ENCODE results near the gene SRD5A1. TPM values are rescaled to one million over a fixed set of nuclear protein-coding genes. Genes with fewer than 3 reads are reported as not detected.

SRD5A1 gene
- total RNA-seq, 1 experiment from 2014 or later, result 52.3 TPM

DNA sequence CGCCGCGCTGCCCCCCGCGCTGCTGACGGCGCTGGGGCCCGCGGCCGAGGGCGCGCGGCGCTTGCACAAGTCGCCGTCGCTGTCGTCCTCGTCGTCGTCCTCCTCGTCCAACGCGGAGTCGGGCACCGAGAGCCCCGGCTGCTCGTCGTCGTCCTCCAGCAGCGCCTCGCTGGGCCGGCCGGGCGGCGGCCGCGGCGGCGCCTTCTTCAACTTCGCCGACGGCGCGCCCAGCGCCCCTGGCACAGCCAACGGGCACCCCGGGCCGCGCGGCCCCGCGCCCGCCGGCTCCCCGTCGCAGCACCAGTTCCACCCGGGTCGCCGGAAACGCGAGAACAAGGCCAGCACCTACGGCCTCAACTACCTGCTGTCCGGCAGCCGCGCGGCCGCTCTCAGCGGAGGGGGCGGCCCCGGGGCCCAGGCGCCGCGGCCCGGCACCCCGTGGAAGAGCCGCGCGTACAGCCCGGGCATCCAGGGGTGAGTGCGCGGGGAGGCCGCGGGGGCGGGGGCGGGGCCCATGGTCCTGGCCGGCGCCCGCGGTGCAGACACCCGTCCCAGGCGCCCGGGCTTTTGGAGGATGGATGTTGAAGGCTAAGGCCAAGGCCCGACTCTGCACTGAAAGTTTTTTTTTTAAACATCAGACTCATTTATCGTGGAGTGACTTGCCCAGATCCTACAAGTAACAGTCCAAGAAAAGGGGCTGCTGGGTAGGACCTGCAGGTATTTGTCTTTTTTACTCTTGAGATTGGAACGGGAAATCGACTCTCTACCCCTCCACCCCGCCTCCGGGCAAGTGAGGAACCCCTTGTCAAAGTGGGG lies 81.2 kb downstream of the SRD5A1 start:
- no TSS peak for BruUV-seq (replicated peaks)
- H3K9me2 ChIP-seq (ENCODE audit: insufficient read depth), result no peaks in the 10 kb centered on the region
- POLR2A ChIA-PET (ENCODE audit: unreplicated experiment), result no interaction called here
- peaks cover 32% of the 10 kb centered on the region for H3K4me1 ChIP-seq (replicated peaks; ENCODE audit: insufficient read depth)
- H3K27ac ChIP-seq, result no peak overlapping the region
- H2AFZ ChIP-seq, result peak overlapping the region; percentile 52
- CTCF ChIA-PET, result no interaction called here
- peaks cover 19% of the 10 kb centered on the region for H3F3A ChIP-seq (ENCODE audit: insufficient read depth, low read depth)
- H3K4me3 ChIP-seq, result peak overlapping the region; percentile 84
- intact Hi-C loops (cut with micrococcal nuclease; ENCODE audit: unreplicated experiment), result no loop called here
- H3K4me2 ChIP-seq, result peak overlapping the region; percentile 95
- peaks cover 51% of the 10 kb centered on the region for H3K79me2 ChIP-seq (ENCODE audit: low read depth)
- no peaks in the 10 kb centered on the region for H3K27me3 ChIP-seq (ENCODE audit: insufficient read depth, low read depth)
- no peaks in the 10 kb centered on the region for H3K9me3 ChIP-seq (ENCODE audit: insufficient read depth, low read depth)
- H3K36me3 ChIP-seq (ENCODE audit: low read depth), result 0 out of 2 replicates have a peak, but pooled peaks cover 6% of the 10 kb centered on the region
- DNase-seq, result peak in 1 of 2 experiments; percentile 52
- TF ChIP-seq, protein P1, sequence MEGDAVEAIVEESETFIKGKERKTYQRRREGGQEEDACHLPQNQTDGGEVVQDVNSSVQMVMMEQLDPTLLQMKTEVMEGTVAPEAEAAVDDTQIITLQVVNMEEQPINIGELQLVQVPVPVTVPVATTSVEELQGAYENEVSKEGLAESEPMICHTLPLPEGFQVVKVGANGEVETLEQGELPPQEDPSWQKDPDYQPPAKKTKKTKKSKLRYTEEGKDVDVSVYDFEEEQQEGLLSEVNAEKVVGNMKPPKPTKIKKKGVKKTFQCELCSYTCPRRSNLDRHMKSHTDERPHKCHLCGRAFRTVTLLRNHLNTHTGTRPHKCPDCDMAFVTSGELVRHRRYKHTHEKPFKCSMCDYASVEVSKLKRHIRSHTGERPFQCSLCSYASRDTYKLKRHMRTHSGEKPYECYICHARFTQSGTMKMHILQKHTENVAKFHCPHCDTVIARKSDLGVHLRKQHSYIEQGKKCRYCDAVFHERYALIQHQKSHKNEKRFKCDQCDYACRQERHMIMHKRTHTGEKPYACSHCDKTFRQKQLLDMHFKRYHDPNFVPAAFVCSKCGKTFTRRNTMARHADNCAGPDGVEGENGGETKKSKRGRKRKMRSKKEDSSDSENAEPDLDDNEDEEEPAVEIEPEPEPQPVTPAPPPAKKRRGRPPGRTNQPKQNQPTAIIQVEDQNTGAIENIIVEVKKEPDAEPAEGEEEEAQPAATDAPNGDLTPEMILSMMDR (conservative IDR thresholded peaks at IDR 0.05), result no peak
- TF ChIP-seq EZH2 (IDR thresholded peaks at IDR 0.05; ENCODE audit: low read depth), result no peak
- peaks cover 48% of the 10 kb centered on the region for H4K20me1 ChIP-seq (ENCODE audit: insufficient read depth)

DNA sequence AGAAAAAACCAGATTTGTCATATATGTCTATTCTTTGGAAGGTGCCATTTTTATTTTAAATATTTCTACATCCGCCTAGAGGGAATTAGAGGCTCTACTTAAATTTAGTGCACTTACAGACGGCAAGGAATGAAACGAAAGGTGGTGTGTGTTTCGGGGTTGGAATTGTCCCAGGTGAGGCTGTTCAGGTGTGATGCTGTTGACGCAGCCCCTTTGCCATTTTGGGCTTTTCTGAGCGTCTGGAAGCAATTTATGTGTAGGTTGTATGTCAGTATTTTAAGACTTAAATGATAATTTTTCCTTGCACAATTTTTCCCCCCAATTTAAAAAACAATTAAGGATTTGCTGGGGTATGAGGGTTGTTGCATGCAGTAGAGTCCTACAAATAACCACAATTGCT lies 82.0 kb downstream of the SRD5A1 start:
- Histone ChIP-seq H4K20me1 (ENCODE audit: insufficient read depth) (peaks cover 57% of the 10 kb centered on the region), H3K79me2 (ENCODE audit: low read depth) (peaks cover 59% of the 10 kb centered on the region), H3K27me3 (ENCODE audit: insufficient read depth, low read depth) (no peaks in the 10 kb centered on the region), H3K36me3 (ENCODE audit: low read depth) (0 out of 2 replicates have a peak, but pooled peaks cover 6% of the 10 kb centered on the region), H3K27ac (no peak overlapping the region), H3K4me1 (replicated peaks; ENCODE audit: insufficient read depth) (peaks cover 32% of the 10 kb centered on the region), H3K9me3 (ENCODE audit: insufficient read depth, low read depth) (no peaks in the 10 kb centered on the region), H3K9me2 (ENCODE audit: insufficient read depth) (no peaks in the 10 kb centered on the region), H3K4me2 (peak overlapping the region; percentile 95), H3K4me3 (peak overlapping the region; percentile 84), H3F3A (ENCODE audit: insufficient read depth, low read depth) (peaks cover 19% of the 10 kb centered on the region), H2AFZ (peak overlapping the region; percentile 52; the same call in 1 of the 2 replicates)
- POLR2A ChIA-PET (ENCODE audit: unreplicated experiment), result no interaction called here
- TF ChIP-seq EZH2 (IDR thresholded peaks at IDR 0.05; ENCODE audit: low read depth), result no peak
- TF ChIP-seq, protein P1 (conservative IDR thresholded peaks at IDR 0.05), result no peak
- intact Hi-C loops (cut with micrococcal nuclease; ENCODE audit: unreplicated experiment), result no loop called here
- DNase-seq, result no peak
- CTCF ChIA-PET, result no interaction called here
- BruUV-seq (replicated peaks), result no TSS peak

DNA sequence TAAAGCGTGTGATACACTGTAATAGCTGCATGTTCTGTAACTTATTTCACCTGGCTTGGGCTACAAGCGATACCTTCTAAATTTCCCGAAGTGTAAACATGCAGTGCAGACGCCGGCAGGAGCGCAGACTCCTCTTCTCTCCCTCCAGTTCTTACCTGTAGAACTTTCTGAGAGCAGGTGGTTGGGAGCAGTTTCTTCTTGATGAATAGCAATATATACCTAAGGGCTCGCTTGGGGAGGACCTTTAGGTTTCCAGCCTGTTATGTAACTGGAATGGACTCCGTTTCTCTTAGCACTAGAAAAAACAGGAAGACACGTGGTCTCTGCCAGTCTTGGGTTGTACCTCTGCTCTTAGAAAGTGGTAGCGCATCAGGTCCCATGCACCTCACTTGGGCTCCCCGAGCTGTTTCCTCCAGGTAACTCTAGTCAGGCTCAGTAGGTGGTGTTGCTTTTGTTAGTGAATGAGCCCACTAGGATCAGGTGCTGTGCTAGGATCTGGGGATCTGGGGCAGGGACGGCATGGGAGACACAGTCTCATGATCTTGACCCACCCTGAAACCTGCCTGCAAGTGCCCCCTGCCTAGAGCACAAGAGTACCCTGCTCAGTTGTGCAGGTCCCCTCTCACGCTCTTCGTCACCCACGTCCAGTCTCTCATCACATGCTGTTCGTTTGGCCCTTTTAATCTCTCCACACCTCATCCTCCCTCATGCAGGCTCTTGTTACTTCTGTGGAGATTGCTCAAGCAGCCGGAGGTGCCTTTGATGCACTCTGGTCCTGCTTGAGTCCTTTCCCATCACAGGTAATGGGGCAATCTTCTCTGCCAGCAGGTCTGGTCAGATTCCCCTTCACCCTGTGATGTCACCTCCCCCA lies 82.8 kb downstream of the SRD5A1 start:
- Histone ChIP-seq H4K20me1 (ENCODE audit: insufficient read depth) (peaks cover 62% of the 10 kb centered on the region), H2AFZ (no peak overlapping the region), H3K27ac (no peak overlapping the region)

More for the DNA sequence above, 82.8 kb downstream of the SRD5A1 start:
- Histone ChIP-seq H3K27me3 (ENCODE audit: insufficient read depth, low read depth) (no peaks in the 10 kb centered on the region), H3K4me3 (peak overlapping the region; percentile 84), H3F3A (ENCODE audit: insufficient read depth, low read depth) (peaks cover 16% of the 10 kb centered on the region), H3K9me3 (ENCODE audit: insufficient read depth, low read depth) (no peaks in the 10 kb centered on the region), H3K4me2 (peak overlapping the region; percentile 95), H3K79me2 (ENCODE audit: low read depth) (peaks cover 65% of the 10 kb centered on the region), H3K9me2 (ENCODE audit: insufficient read depth) (no peaks in the 10 kb centered on the region), H3K36me3 (ENCODE audit: low read depth) (0 out of 2 replicates have a peak, but pooled peaks cover 6% of the 10 kb centered on the region), H3K4me1 (replicated peaks; ENCODE audit: insufficient read depth) (peaks cover 32% of the 10 kb centered on the region)
- TF ChIP-seq EZH2 (IDR thresholded peaks at IDR 0.05; ENCODE audit: low read depth), result no peak
- CTCF ChIA-PET, result no interaction called here
- intact Hi-C loops (cut with micrococcal nuclease; ENCODE audit: unreplicated experiment), result no loop called here
- POLR2A ChIA-PET (ENCODE audit: unreplicated experiment), result no interaction called here
- DNase-seq, result peak in 1 of 2 experiments; percentile 68
- TSS peak; percentile 19 for BruUV-seq (replicated peaks)
